Testis (tissue), 3 donors: ENCODE data around the gene PGAM1. TPM values are rescaled to one million over a fixed set of nuclear protein-coding genes. Genes with fewer than 3 reads are reported as not detected.
"Not testable (repeated sequence)": the region's sequence is repeated elsewhere in the genome, so short reads cannot be mapped to it uniquely, and the experiment has no call there.

Source experiments
- DNase-seq: peaks from one replicate; pipeline ENCODE4 v3.0.0-alpha.2; 2019
- H3K27ac ChIP-seq, 2 donors: fragments of 200-600 bp; sonication (generic); one replicate each; pipeline ENCODE4 v1.5.1; 2019
- H3K27me3 ChIP-seq: fragments of 200-600 bp; sonication (generic); one replicate; pipeline ENCODE4 v1.5.1; 2019
- H3K36me3 ChIP-seq: fragments of 200-600 bp; sonication (generic); one replicate; pipeline ENCODE4 v1.5.1; 2017; ENCODE audit warnings: low read depth; ENCODE audit errors: missing control alignments
- H3K4me1 ChIP-seq: fragments of 200-600 bp; sonication (generic); one replicate; pipeline ENCODE4 v1.5.1; 2019
- H3K4me3 ChIP-seq, 2 donors: fragments of 200-600 bp; sonication (generic); one replicate each; pipeline ENCODE4 v1.5.1; 2017 to 2019
- H3K9me3 ChIP-seq: fragments of 200-600 bp; sonication (generic); one replicate; pipeline ENCODE4 v1.5.1; 2017
- CTCF ChIP-seq, 3 experiments: fragments of 450-650 bp in 2 of 3; fragments of 200-600 bp in 1 of 3; sonication (generic) in 1 of 3; IDR thresholded peaks; one replicate each; pipeline ENCODE4 v1.5.1; 2016 to 2019; ENCODE audit warnings: antibody characterized with exemption in 3 of 3, mild to moderate bottlenecking in 2 of 3, moderate library complexity in 1 of 3
- POLR2A ChIP-seq: fragments of 450-650 bp; IDR thresholded peaks from one replicate; pipeline ENCODE4 v1.6.1; 2017; ENCODE audit warnings: antibody characterized with exemption, mild to moderate bottlenecking, moderate library complexity
- WGBS, 2 donors: methylation state at CpG; one replicate each; pipeline ENCODE4 v1.1.5; 2018; 5-methylcytosine and 5-hydroxymethylcytosine counted together
- intact Hi-C: fragments of 100-400 bp; cut with DNase I; formaldehyde crosslinking; loops from one replicate; pipeline ENCODE4 v1.15.1; 2023; ENCODE audit warnings: low total_unique reads
- polyA plus RNA-seq: library from polyadenylated mRNA; stranded (reverse); fragments of 350-450 nt; fragmentation: Illumina TruSeq; extraction: RNeasy Lipid Tissue Mini Kit (QIAGEN cat#74804); gene quantifications from one replicate; pipeline ENCODE4 v1.2.3, GENCODE V29; 2014; ENCODE audit warnings: low read depth, low replicate concordance; ENCODE audit not compliant: insufficient read depth
- total RNA-seq, 2 donors: library from RNA; depleted of rRNA; stranded (reverse); fragments of >200 nt; gene quantifications; one replicate each; pipeline ENCODE4 v1.2.3, GENCODE V29; 2016

Gene PGAM1
- total and polyA plus RNA-seq, 3 donors from 2014 or later: 238 to 279 (median 244) TPM

DNA sequence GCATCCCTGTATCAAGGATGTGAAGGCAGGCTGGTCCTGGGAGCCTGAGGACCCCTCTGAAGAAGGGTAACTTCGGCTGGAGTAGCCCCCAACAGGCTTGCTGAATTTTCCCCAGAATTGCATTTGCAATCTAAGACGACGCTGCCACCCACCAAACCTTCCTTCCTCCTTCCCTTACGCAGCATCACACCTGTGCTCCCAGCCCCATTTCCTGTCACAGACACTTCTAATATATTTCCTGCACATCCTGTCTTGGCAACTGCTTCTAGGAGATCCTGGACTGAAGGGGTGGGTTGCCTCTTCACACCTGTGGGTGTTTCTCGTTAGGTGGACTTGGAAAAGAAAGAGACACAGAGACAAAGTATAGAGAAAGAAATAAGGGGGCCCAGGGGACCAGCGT lies 9.4 kb upstream of the PGAM1 start:
- DNase-seq: no peak
- Histone ChIP-seq H3K4me3 (no peak overlapping the region), H3K9me3 (no peaks in the 10 kb centered on the region), H3K36me3 (no peaks in the 10 kb centered on the region), H3K4me1 (peaks cover 30% of the 10 kb centered on the region), H3K27me3 (no peaks in the 10 kb centered on the region), H3K27ac (no peak overlapping the region)
- intact Hi-C loops: no loop called here
- no peak for TF ChIP-seq CTCF (IDR thresholded peaks at IDR 0.05)
- no peak for TF ChIP-seq POLR2A
- 64 to 77% methylated on average over 5 to 6 of the region's 6 CpGs for WGBS, 2 donors

DNA sequence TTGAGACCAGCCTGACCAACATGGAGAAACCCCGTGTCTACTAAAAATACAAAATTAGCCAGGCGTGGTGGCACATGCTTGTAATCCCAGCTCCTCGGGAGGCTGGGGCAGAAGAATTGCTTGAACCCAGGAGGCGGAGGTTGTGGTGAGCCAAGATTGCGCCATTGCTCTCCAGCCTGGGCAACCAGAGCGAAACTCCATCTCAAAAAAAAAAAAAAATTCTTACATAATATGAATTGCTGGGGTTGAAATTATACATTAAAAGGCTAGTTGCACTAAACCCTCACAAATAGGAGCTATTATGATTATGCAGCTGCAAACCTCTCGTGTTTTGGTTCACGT lies 2.3 kb upstream of the PGAM1 start:
- H3K27me3 ChIP-seq, DNase-seq, H3K9me3 ChIP-seq, H3K4me3 ChIP-seq, intact Hi-C loops, H3K36me3 ChIP-seq: not testable (repeated sequence)
- WGBS, 2 donors: 75 to 83% methylated on average over 6 to 8 of the region's 8 CpGs
- Histone ChIP-seq H3K27ac (peak overlapping the region; percentile 81 to 86), H3K4me1 (peaks cover 58% of the 10 kb centered on the region)

DNA sequence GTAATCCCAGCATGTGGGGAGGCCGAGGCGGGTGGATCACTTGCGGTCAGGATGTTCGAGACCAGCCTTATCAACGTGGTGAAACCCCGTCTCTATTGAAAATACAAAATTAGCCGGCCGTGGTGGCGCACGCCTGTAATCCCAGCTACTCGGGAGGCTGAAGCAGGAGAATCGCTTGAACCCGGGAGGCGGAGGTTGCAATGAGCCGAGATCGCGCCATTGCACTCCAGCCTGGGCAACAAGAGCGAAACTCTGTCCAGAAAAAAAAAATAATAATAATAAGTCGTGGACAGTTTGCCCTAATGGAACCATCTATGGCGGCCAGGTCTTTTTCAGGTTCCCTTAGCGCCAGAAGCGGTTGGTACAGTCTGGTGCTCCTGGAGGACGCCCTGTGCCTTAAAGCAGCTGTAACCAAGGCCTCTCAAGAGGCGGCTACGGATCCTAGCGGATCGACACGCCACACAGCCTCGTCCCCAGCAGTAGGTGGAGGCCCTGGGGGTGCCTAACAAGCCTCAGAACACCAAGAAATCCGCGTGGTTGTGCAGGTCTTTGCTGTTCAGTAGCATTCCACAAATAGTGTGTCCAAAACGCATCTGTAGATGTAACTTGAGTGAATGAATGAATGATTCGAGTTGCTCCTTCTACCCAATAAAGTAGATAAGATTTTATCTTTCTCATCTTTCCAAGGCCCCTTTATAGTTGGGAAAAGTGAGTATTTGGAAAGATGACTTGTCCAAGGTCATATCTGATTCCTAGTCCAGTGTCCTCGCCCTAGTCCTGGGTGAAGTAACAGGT lies 982 bp downstream of the PGAM1 start:
- Histone ChIP-seq H3K27me3 (no peaks in the 10 kb centered on the region), H3K27ac (peak overlapping the region; percentile 81 to 90), H3K4me1 (peaks cover 37% of the 10 kb centered on the region), H3K4me3 (peak overlapping the region; percentile 82 to 95), H3K36me3 (no peaks in the 10 kb centered on the region), H3K9me3 (no peaks in the 10 kb centered on the region)
- intact Hi-C loops: no loop called here
- DNase-seq: peak; percentile 28
- TF ChIP-seq POLR2A: no peak
- no peak for TF ChIP-seq CTCF (IDR thresholded peaks at IDR 0.05)
- 3% methylated on average over 28 to 34 of the region's 34 CpGs for WGBS, 2 donors

GRCh38 chr10:97427571-97428179 lies 1.7 kb downstream of the PGAM1 start:
- Histone ChIP-seq H3K4me1 (peaks cover 32% of the 10 kb centered on the region), H3K27me3 (no peaks in the 10 kb centered on the region), H3K36me3 (no peaks in the 10 kb centered on the region), H3K27ac (peak overlapping the region; percentile 81 to 90), H3K4me3 (peak overlapping the region in 1 of 2 donors; percentile 95), H3K9me3 (no peaks in the 10 kb centered on the region)
- WGBS, 2 donors: 7 to 14% methylated on average over 9 of the region's 9 CpGs
- peak; percentile 43 for DNase-seq
- intact Hi-C loops: no loop called here
- TF ChIP-seq POLR2A (no peak), CTCF (IDR thresholded peaks at IDR 0.05) (no peak)

DNA sequence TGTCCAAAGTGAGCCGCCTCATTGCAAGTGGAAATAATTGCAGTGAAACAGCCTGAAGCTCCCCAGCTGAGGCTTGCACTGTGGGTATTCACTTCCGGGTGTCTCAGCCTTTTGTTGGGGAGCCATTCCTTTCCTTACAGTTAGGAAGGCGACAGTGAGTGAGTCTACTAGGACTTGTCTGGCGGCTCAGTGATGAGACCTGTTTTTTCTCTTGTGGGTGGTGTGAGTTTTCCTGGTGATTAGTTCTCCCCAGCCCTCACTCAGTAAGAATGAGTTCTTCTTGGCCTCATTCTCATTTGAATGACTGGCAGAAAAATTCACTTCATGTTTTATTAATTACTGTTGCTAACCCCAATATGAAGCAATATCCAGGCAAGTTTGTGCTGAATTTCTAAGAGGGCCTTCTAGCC lies 2.6 kb downstream of the PGAM1 start:
- 36 to 38% methylated on average over 4 of the region's 4 CpGs for WGBS, 2 donors
- no peak overlapping the region for H3K4me3 ChIP-seq

More for the DNA sequence above, 2.6 kb downstream of the PGAM1 start:
- DNase-seq: no peak
- Histone ChIP-seq H3K9me3 (no peaks in the 10 kb centered on the region), H3K27ac (no peak overlapping the region), H3K36me3 (no peaks in the 10 kb centered on the region), H3K27me3 (no peaks in the 10 kb centered on the region), H3K4me1 (peaks cover 25% of the 10 kb centered on the region)
- intact Hi-C loops: no loop called here
- TF ChIP-seq CTCF (IDR thresholded peaks at IDR 0.05) (no peak), POLR2A (no peak)
